MM.1S (cell line): ENCODE measurements around the gene SLC25A53.

ENCODE experiments used
- DNase-seq: peaks from one replicate; pipeline ENCODE4 v3.0.0-alpha.2; 2015
- H2AFZ ChIP-seq: fragments of 300-600 bp; sonication (generic); 2 replicates; pipeline ENCODE4 v1.6.0; 2016; ENCODE audit warnings: antibody characterized with exemption, low read length
- H3F3A ChIP-seq: fragments of 300-600 bp; sonication (generic); 2 replicates; pipeline ENCODE4 v1.6.1; 2016; ENCODE audit warnings: mild to moderate bottlenecking, antibody characterized with exemption, low read length, moderate library complexity, mixed read lengths; ENCODE audit not compliant: insufficient read depth
- H3K27ac ChIP-seq: fragments of 300-600 bp; sonication (generic); 2 replicates; pipeline ENCODE4 v1.5.1; 2016; ENCODE audit warnings: mild to moderate bottlenecking, low read length
- H3K27me3 ChIP-seq: fragments of 300-600 bp; sonication (generic); replicated peaks from 2 replicates; pipeline ENCODE4 v1.6.0; 2016; ENCODE audit warnings: low read length; ENCODE audit not compliant: insufficient read depth
- H3K36me3 ChIP-seq: fragments of 300-600 bp; sonication (generic); replicated peaks from 2 replicates; pipeline ENCODE4 v1.6.1; 2016; ENCODE audit warnings: mild to moderate bottlenecking, low read length, mixed read lengths; ENCODE audit not compliant: insufficient read depth
- H3K4me1 ChIP-seq: fragments of 300-600 bp; sonication (generic); 2 replicates; pipeline ENCODE4 v1.6.1; 2016; ENCODE audit warnings: low read length, mixed read lengths
- H3K4me2 ChIP-seq: fragments of 300-600 bp; sonication (generic); 2 replicates; pipeline ENCODE4 v1.6.0; 2016; ENCODE audit warnings: low read depth, low read length
- H3K4me3 ChIP-seq: fragments of 300-600 bp; sonication (generic); 2 replicates; pipeline ENCODE4 v1.5.1; 2016; ENCODE audit warnings: low read length, mixed read lengths
- H3K79me2 ChIP-seq: fragments of 300-600 bp; sonication (generic); 2 replicates; pipeline ENCODE4 v1.6.1; 2016; ENCODE audit warnings: mixed run types, low read length, mixed read lengths
- H3K9ac ChIP-seq: fragments of 300-600 bp; sonication (generic); 2 replicates; pipeline ENCODE4 v1.6.1; 2016; ENCODE audit warnings: low read length, mixed read lengths
- H3K9me2 ChIP-seq: fragments of 300-600 bp; sonication (generic); replicated peaks from 2 replicates; pipeline ENCODE4 v1.6.1; 2016; ENCODE audit warnings: mild to moderate bottlenecking, low read length, mixed read lengths; ENCODE audit not compliant: insufficient read depth
- H3K9me3 ChIP-seq: fragments of 300-600 bp; sonication (generic); replicated peaks from 2 replicates; pipeline ENCODE4 v1.6.1; 2016; ENCODE audit warnings: mild to moderate bottlenecking, low read length, mixed read lengths; ENCODE audit not compliant: insufficient read depth
- H4K20me1 ChIP-seq: fragments of 300-600 bp; sonication (generic); 2 replicates; pipeline ENCODE4 v1.6.1; 2016; ENCODE audit warnings: mild to moderate bottlenecking, low read length, moderate library complexity, mixed read lengths; ENCODE audit not compliant: insufficient read depth
- EZH2 ChIP-seq: fragments of 300-600 bp; sonication (generic); optimal IDR thresholded peaks from 2 replicates; pipeline ENCODE3; 2017; ENCODE audit warnings: low read depth, mild to moderate bottlenecking, antibody characterized with exemption, low read length, mixed read lengths
- EZH2phosphoT487 ChIP-seq: fragments of 300-600 bp; sonication (generic); IDR thresholded peaks from 2 replicates; pipeline ENCODE4 v1.6.1; 2018; ENCODE audit warnings: antibody characterized with exemption, low read length
- TF ChIP-seq, protein P1 (sequence below): fragments of 300-600 bp; sonication (generic); IDR thresholded peaks from 2 replicates; pipeline ENCODE4 v1.5.1; 2016; ENCODE audit warnings: antibody characterized with exemption, low read length, mixed read lengths

Gene SLC25A53

GRCh38 chrX:104187931-104188330 is 31.1 kb upstream of the SLC25A53 start:
- no peak overlapping the region for H2AFZ ChIP-seq
- H3K27ac ChIP-seq = no peak overlapping the region
- no peaks in the 10 kb centered on the region for H3K9me2 ChIP-seq
- no peak overlapping the region for H3K4me3 ChIP-seq
- no peaks in the 10 kb centered on the region for H3F3A ChIP-seq
- H3K4me1 ChIP-seq = no peaks in the 10 kb centered on the region
- H3K36me3 ChIP-seq = no peaks in the 10 kb centered on the region
- no peak for TF ChIP-seq EZH2phosphoT487
- TF ChIP-seq, protein P1, sequence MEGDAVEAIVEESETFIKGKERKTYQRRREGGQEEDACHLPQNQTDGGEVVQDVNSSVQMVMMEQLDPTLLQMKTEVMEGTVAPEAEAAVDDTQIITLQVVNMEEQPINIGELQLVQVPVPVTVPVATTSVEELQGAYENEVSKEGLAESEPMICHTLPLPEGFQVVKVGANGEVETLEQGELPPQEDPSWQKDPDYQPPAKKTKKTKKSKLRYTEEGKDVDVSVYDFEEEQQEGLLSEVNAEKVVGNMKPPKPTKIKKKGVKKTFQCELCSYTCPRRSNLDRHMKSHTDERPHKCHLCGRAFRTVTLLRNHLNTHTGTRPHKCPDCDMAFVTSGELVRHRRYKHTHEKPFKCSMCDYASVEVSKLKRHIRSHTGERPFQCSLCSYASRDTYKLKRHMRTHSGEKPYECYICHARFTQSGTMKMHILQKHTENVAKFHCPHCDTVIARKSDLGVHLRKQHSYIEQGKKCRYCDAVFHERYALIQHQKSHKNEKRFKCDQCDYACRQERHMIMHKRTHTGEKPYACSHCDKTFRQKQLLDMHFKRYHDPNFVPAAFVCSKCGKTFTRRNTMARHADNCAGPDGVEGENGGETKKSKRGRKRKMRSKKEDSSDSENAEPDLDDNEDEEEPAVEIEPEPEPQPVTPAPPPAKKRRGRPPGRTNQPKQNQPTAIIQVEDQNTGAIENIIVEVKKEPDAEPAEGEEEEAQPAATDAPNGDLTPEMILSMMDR = no peak
- no peak for TF ChIP-seq EZH2
- no peak overlapping the region for H3K4me2 ChIP-seq
- no peaks in the 10 kb centered on the region for H3K9me3 ChIP-seq
- H4K20me1 ChIP-seq = no peaks in the 10 kb centered on the region
- no peak overlapping the region for H3K9ac ChIP-seq
- DNase-seq = no peak
- H3K79me2 ChIP-seq = no peaks in the 10 kb centered on the region
- no peaks in the 10 kb centered on the region for H3K27me3 ChIP-seq

DNA sequence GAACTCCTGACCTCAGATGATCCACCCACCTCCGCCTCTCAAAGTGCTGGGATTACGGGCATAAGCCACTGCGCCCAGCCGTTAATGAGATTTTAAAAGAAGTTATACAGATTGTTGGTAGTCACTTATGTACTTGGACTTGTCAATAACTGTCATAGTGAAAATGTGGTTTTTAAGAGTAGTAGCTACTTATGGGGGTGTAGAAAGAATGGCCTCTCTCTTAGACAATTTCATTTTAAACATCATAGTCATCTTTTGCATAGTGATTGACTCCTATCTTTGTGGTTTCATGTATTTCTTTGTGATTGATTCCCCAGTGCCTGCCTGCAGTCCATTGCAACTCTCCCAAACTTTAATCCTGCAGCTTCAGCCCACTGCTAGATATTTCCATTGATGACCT is 26.9 kb upstream of the SLC25A53 start:
- Histone ChIP-seq H3K4me2 (no peak overlapping the region), H3F3A (no peaks in the 10 kb centered on the region), H3K4me1 (no peaks in the 10 kb centered on the region), H3K9me2 (no peaks in the 10 kb centered on the region), H3K9ac (no peak overlapping the region), H4K20me1 (no peaks in the 10 kb centered on the region), H3K9me3 (no peaks in the 10 kb centered on the region), H3K36me3 (no peaks in the 10 kb centered on the region), H3K4me3 (no peak overlapping the region), H3K27me3 (no peaks in the 10 kb centered on the region), H3K27ac (no peak overlapping the region), H2AFZ (no peak overlapping the region), H3K79me2 (peaks cover 8% of the 10 kb centered on the region; the same call in 1 of the 2 replicates)
- TF ChIP-seq EZH2 (no peak), EZH2phosphoT487 (no peak)
- TF ChIP-seq, protein P1 = no peak
- no peak for DNase-seq

- Histone ChIP-seq H3K4me3 (no peak overlapping the region), H3K4me2 (no peak overlapping the region), H3K9ac (no peak overlapping the region), H3K4me1 (no peaks in the 10 kb centered on the region), H3K36me3 (no peaks in the 10 kb centered on the region), H3K9me2 (no peaks in the 10 kb centered on the region), H3K9me3 (no peaks in the 10 kb centered on the region), H3K27me3 (no peaks in the 10 kb centered on the region), H3K79me2 (peaks cover 32% of the 10 kb centered on the region), H3F3A (no peaks in the 10 kb centered on the region), H4K20me1 (no peaks in the 10 kb centered on the region), H2AFZ (no peak overlapping the region), H3K27ac (no peak overlapping the region)
- no peak for DNase-seq
- TF ChIP-seq, protein P1 = no peak
- TF ChIP-seq EZH2 (no peak), EZH2phosphoT487 (no peak)
Measured at GRCh38 chrX:104173841-104174240, 17.0 kb upstream of the SLC25A53 start.
